ENCODE results near the gene FARS2. TPM values are rescaled to one million over a fixed set of nuclear protein-coding genes. Genes with fewer than 3 reads are reported as not detected.

FARS2 gene
- total RNA-seq, 1 experiment from 2014 or later, result 13.8 TPM

- no peaks in the 10 kb centered on the region for H3K79me2 ChIP-seq (ENCODE audit: insufficient read depth, low read length)
- intact Hi-C loops (cut with micrococcal nuclease), result no loop called here
- H3K9me3 ChIP-seq (ENCODE audit: control insufficient read depth in 1 of 2, insufficient read depth in 1 of 2, low read depth in 1 of 2, low read length in 2 of 2), result no peaks in the 10 kb centered on the region
- no peaks in the 10 kb centered on the region for H3K27me3 ChIP-seq (ENCODE audit: insufficient read depth, low read length)
- H3K9me2 ChIP-seq (ENCODE audit: insufficient read depth), result no peaks in the 10 kb centered on the region
- TF ChIP-seq RAD21 (IDR thresholded peaks at IDR 0.05; ENCODE audit: low read depth) (no peak), ZBTB33 (IDR thresholded peaks at IDR 0.05; ENCODE audit: extremely low read depth, insufficient replicate concordance, low read length) (no peak), ELF1 (IDR thresholded peaks at IDR 0.05; ENCODE audit: borderline replicate concordance, low read depth) (no peak)
- H4K20me1 ChIP-seq (ENCODE audit: insufficient read depth), result no peaks in the 10 kb centered on the region
- no peak for ATAC-seq
- ChIA-PET POLR2A (no interaction called here), CTCF (no interaction called here), RAD21 (ENCODE audit: low non-redundant PET in 1 of 2, low total read pairs in 2 of 2, uncharacterized antibody in 2 of 2, unreplicated experiment in 2 of 2) (no interaction called here)
- H3K9ac ChIP-seq (ENCODE audit: low read length), result no peak overlapping the region
- no peaks in the 10 kb centered on the region for H3K36me3 ChIP-seq (ENCODE audit: control insufficient read depth in 1 of 2, insufficient read depth in 2 of 2, low read length in 2 of 2)
- no TSS peak for BruUV-seq (replicated peaks)
- no peak overlapping the region for H3K4me2 ChIP-seq (ENCODE audit: low read length)
- H3K27ac ChIP-seq (ENCODE audit: low read depth, low read length), result no peak overlapping the region
- DNase-seq (ENCODE audit: low read depth, low spot score), result no peak
- H2AFZ ChIP-seq (ENCODE audit: low read depth, low read length, poor library complexity, severe bottlenecking), result no peak overlapping the region
- H3K4me1 ChIP-seq (ENCODE audit: control insufficient read depth in 1 of 2, insufficient read depth in 2 of 2, low read length in 2 of 2), result peaks cover 0 to 2% of the 10 kb centered on the region in 2 experiments; a peak in 1 of 4 replicates
- H3K4me3 ChIP-seq (replicated peaks in 1 of 2; ENCODE audit: low read depth in 1 of 2, low read length in 2 of 2), result no peak overlapping the region
Observed at GRCh38 chr6:5623769-5624168, 362.5 kb downstream of the FARS2 start.

DNA sequence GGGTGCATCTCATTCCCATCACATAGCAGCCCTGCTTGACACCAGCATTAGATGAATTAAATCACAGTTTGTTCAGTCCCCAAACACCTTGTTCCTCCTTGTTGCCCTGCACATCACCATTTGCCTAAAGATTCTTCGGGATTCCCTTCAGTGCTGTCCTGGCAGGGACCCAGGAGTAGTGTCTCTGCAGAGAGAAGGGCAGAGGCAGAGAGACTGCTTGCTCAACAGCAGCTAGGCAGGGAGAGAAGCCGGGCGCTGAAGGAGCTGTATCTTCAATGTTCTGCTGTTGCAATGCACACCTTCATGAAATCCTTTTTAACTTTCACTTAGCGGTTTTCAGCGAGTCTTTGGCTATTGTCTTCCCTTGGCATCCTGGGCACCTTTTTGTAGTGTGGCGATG, 362.9 kb downstream of the FARS2 start:
- POLR2A ChIA-PET, result no interaction called here
- intact Hi-C loops (cut with micrococcal nuclease), result no loop called here
- Histone ChIP-seq H3K79me2 (ENCODE audit: insufficient read depth, low read length) (no peaks in the 10 kb centered on the region), H3K27me3 (ENCODE audit: insufficient read depth, low read length) (no peaks in the 10 kb centered on the region), H3K9ac (ENCODE audit: low read length) (no peak overlapping the region), H3K27ac (ENCODE audit: low read depth, low read length) (no peak overlapping the region), H3K36me3 (ENCODE audit: control insufficient read depth in 1 of 2, insufficient read depth in 2 of 2, low read length in 2 of 2) (no peaks in the 10 kb centered on the region), H3K4me3 (replicated peaks in 1 of 2; ENCODE audit: low read depth in 1 of 2, low read length in 2 of 2) (no peak overlapping the region), H3K4me2 (ENCODE audit: low read length) (no peak overlapping the region), H4K20me1 (ENCODE audit: insufficient read depth) (no peaks in the 10 kb centered on the region), H3K9me2 (ENCODE audit: insufficient read depth) (no peaks in the 10 kb centered on the region), H3K9me3 (ENCODE audit: control insufficient read depth in 1 of 2, insufficient read depth in 1 of 2, low read depth in 1 of 2, low read length in 2 of 2) (no peaks in the 10 kb centered on the region), H3K4me1 (ENCODE audit: control insufficient read depth in 1 of 2, insufficient read depth in 2 of 2, low read length in 2 of 2) (peaks cover 0 to 7% of the 10 kb centered on the region in 2 experiments; a peak in 1 of 4 replicates), H2AFZ (ENCODE audit: low read depth, low read length, poor library complexity, severe bottlenecking) (no peak overlapping the region)
- BruUV-seq (replicated peaks), result no TSS peak
- ATAC-seq (no peak), DNase-seq (ENCODE audit: low read depth, low spot score) (no peak)
- TF ChIP-seq SRF (IDR thresholded peaks at IDR 0.05; ENCODE audit: low read depth), result no peak
- no peak for TF ChIP-seq MAX (IDR thresholded peaks at IDR 0.05)
- no peak for TF ChIP-seq RAD21 (IDR thresholded peaks at IDR 0.05; ENCODE audit: low read depth)
- no peak for TF ChIP-seq ZNF274 (IDR thresholded peaks at IDR 0.05; ENCODE audit: low read depth, low read length)
- TF ChIP-seq FOSL1 (IDR thresholded peaks at IDR 0.05; ENCODE audit: low read depth), result no peak
- TF ChIP-seq POLR2A (IDR thresholded peaks at IDR 0.05; ENCODE audit: borderline replicate concordance, extremely low read depth, insufficient read depth, insufficient read length), result no peak
- TF ChIP-seq, protein P1, sequence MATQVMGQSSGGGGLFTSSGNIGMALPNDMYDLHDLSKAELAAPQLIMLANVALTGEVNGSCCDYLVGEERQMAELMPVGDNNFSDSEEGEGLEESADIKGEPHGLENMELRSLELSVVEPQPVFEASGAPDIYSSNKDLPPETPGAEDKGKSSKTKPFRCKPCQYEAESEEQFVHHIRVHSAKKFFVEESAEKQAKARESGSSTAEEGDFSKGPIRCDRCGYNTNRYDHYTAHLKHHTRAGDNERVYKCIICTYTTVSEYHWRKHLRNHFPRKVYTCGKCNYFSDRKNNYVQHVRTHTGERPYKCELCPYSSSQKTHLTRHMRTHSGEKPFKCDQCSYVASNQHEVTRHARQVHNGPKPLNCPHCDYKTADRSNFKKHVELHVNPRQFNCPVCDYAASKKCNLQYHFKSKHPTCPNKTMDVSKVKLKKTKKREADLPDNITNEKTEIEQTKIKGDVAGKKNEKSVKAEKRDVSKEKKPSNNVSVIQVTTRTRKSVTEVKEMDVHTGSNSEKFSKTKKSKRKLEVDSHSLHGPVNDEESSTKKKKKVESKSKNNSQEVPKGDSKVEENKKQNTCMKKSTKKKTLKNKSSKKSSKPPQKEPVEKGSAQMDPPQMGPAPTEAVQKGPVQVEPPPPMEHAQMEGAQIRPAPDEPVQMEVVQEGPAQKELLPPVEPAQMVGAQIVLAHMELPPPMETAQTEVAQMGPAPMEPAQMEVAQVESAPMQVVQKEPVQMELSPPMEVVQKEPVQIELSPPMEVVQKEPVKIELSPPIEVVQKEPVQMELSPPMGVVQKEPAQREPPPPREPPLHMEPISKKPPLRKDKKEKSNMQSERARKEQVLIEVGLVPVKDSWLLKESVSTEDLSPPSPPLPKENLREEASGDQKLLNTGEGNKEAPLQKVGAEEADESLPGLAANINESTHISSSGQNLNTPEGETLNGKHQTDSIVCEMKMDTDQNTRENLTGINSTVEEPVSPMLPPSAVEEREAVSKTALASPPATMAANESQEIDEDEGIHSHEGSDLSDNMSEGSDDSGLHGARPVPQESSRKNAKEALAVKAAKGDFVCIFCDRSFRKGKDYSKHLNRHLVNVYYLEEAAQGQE (IDR thresholded peaks at IDR 0.05; ENCODE audit: low read depth), result no peak
- TF ChIP-seq ZBTB33 (IDR thresholded peaks at IDR 0.05; ENCODE audit: extremely low read depth, insufficient replicate concordance, low read length), result no peak
- RAD21 ChIA-PET (ENCODE audit: low non-redundant PET in 1 of 2, low total read pairs in 2 of 2, uncharacterized antibody in 2 of 2, unreplicated experiment in 2 of 2), result no interaction called here
- CTCF ChIA-PET, result no interaction called here

Measured in HCT116 (cell line).